HEK293 (cell line): ENCODE data around the gene VSTM2L.

Source experiments
- GLI4 ChIP-seq: fragments of 450-650 bp; formaldehyde crosslinking; IDR thresholded peaks from 2 replicates; pipeline ENCODE4 v1.5.1; 2016; ENCODE audit warnings: missing biosample characterization, missing genetic modification characterization
- MEIS1 ChIP-seq: sonication (generic); formaldehyde crosslinking; IDR thresholded peaks from 2 replicates; pipeline ENCODE4 v1.8.1; 2022; ENCODE audit warnings: missing genetic modification reagents, mild to moderate bottlenecking, borderline replicate concordance
- OSR2 ChIP-seq: fragments of 450-650 bp; formaldehyde crosslinking; IDR thresholded peaks from 2 replicates; pipeline ENCODE4 v1.5.1; 2016; ENCODE audit warnings: missing biosample characterization, missing genetic modification characterization
- SP2 ChIP-seq: fragments of 450-650 bp; formaldehyde crosslinking; IDR thresholded peaks from 2 replicates; pipeline ENCODE4 v1.5.1; 2016; ENCODE audit warnings: missing biosample characterization, missing genetic modification characterization
- ZBTB7A ChIP-seq: fragments of 450-650 bp; formaldehyde crosslinking; IDR thresholded peaks from 2 replicates; pipeline ENCODE4 v1.5.1; 2016; ENCODE audit warnings: low read depth, missing biosample characterization, missing genetic modification characterization
- ZNF292 ChIP-seq: fragments of 450-650 bp; formaldehyde crosslinking; IDR thresholded peaks from 2 replicates; pipeline ENCODE4 v1.5.1; 2016; ENCODE audit warnings: low read depth, missing biosample characterization, missing genetic modification characterization, borderline replicate concordance
- ZNF335 ChIP-seq: fragments of 450-650 bp; formaldehyde crosslinking; conservative IDR thresholded peaks from 2 replicates; pipeline ENCODE4 v1.5.1; 2016; ENCODE audit warnings: missing biosample characterization, missing genetic modification characterization
- ZNF350 ChIP-seq: fragments of 450-650 bp; formaldehyde crosslinking; IDR thresholded peaks from 2 replicates; pipeline ENCODE4 v1.5.0; 2017; ENCODE audit warnings: missing biosample characterization, mild to moderate bottlenecking, missing genetic modification characterization
- TF ChIP-seq, protein P1 (sequence below): fragments of 450-650 bp; formaldehyde crosslinking; optimal IDR thresholded peaks from 2 replicates; pipeline ENCODE3; 2016; ENCODE audit warnings: missing biosample characterization, mild to moderate bottlenecking, missing genetic modification characterization
- TF ChIP-seq, protein P2 (sequence below): fragments of 450-650 bp; formaldehyde crosslinking; IDR thresholded peaks from 2 replicates; pipeline ENCODE4 v1.5.1; 2016; ENCODE audit warnings: missing biosample characterization, missing genetic modification characterization, low read depth
- TF ChIP-seq, protein P3 (sequence below): fragments of 450-650 bp; formaldehyde crosslinking; IDR thresholded peaks from 2 replicates; pipeline ENCODE4 v1.5.0; 2017; ENCODE audit warnings: missing biosample characterization, missing genetic modification characterization, borderline replicate concordance

DNA sequence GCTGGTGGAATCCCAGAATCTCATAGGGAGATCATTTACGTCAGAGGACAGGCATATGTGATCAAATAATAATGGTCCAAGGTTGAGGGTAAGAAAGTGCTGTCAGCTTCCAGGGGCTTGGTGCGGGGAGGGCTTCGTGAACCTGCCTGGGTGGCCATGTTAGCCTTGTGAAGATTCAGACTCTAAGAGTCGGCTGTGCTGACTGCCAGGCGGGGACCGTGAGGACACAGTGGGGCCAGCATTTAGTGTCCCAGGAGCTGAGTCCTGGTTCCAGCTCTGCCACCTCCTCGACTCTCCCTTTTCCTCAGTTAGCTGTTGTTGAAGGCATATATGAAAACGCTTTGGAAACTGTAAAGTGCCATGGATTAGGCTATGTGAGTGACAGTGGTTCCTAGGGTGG is 33.5 kb downstream of the VSTM2L start:
- TF ChIP-seq SP2 (tag by site-specific recombination) (no peak), GLI4 (tag by site-specific recombination) (no peak), MEIS1 (CRISPR knock-in tag) (no peak), ZNF350 (tag by site-specific recombination) (no peak), OSR2 (tag by site-specific recombination) (no peak), ZNF292 (tag by site-specific recombination) (no peak), ZNF335 (no peak), ZBTB7A (tag by site-specific recombination) (no peak)
- TF ChIP-seq, protein P1, sequence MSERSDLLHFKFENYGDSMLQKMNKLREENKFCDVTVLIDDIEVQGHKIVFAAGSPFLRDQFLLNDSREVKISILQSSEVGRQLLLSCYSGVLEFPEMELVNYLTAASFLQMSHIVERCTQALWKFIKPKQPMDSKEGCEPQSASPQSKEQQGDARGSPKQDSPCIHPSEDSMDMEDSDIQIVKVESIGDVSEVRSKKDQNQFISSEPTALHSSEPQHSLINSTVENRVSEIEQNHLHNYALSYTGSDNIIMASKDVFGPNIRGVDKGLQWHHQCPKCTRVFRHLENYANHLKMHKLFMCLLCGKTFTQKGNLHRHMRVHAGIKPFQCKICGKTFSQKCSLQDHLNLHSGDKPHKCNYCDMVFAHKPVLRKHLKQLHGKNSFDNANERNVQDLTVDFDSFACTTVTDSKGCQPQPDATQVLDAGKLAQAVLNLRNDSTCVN (tag by site-specific recombination), result no peak
- TF ChIP-seq, protein P2, sequence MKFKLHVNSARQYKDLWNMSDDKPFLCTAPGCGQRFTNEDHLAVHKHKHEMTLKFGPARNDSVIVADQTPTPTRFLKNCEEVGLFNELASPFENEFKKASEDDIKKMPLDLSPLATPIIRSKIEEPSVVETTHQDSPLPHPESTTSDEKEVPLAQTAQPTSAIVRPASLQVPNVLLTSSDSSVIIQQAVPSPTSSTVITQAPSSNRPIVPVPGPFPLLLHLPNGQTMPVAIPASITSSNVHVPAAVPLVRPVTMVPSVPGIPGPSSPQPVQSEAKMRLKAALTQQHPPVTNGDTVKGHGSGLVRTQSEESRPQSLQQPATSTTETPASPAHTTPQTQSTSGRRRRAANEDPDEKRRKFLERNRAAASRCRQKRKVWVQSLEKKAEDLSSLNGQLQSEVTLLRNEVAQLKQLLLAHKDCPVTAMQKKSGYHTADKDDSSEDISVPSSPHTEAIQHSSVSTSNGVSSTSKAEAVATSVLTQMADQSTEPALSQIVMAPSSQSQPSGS (tag by site-specific recombination), result no peak
- TF ChIP-seq, protein P3, sequence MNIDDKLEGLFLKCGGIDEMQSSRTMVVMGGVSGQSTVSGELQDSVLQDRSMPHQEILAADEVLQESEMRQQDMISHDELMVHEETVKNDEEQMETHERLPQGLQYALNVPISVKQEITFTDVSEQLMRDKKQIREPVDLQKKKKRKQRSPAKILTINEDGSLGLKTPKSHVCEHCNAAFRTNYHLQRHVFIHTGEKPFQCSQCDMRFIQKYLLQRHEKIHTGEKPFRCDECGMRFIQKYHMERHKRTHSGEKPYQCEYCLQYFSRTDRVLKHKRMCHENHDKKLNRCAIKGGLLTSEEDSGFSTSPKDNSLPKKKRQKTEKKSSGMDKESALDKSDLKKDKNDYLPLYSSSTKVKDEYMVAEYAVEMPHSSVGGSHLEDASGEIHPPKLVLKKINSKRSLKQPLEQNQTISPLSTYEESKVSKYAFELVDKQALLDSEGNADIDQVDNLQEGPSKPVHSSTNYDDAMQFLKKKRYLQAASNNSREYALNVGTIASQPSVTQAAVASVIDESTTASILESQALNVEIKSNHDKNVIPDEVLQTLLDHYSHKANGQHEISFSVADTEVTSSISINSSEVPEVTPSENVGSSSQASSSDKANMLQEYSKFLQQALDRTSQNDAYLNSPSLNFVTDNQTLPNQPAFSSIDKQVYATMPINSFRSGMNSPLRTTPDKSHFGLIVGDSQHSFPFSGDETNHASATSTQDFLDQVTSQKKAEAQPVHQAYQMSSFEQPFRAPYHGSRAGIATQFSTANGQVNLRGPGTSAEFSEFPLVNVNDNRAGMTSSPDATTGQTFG (tag by site-specific recombination), result no peak
